A673 (cell line): Measurements from ENCODE around the gene CH25H.

Experiments used
- CTCF ChIP-seq: fragments of 300-800, 200-600 bp; sonication (generic); conservative IDR thresholded peaks from 2 replicates; pipeline ENCODE4 v1.5.1; 2017; ENCODE audit warnings: low read depth, mild to moderate bottlenecking, antibody characterized with exemption, low read length, moderate library complexity, mixed read lengths
- EZH2 ChIP-seq: fragments of 200-600 bp; sonication (generic); IDR thresholded peaks from 2 replicates; pipeline ENCODE4 v1.6.1; 2017; ENCODE audit warnings: borderline replicate concordance, low read depth, mild to moderate bottlenecking, mixed read lengths, antibody characterized with exemption, low read length; ENCODE audit not compliant: poor library complexity, severe bottlenecking

DNA sequence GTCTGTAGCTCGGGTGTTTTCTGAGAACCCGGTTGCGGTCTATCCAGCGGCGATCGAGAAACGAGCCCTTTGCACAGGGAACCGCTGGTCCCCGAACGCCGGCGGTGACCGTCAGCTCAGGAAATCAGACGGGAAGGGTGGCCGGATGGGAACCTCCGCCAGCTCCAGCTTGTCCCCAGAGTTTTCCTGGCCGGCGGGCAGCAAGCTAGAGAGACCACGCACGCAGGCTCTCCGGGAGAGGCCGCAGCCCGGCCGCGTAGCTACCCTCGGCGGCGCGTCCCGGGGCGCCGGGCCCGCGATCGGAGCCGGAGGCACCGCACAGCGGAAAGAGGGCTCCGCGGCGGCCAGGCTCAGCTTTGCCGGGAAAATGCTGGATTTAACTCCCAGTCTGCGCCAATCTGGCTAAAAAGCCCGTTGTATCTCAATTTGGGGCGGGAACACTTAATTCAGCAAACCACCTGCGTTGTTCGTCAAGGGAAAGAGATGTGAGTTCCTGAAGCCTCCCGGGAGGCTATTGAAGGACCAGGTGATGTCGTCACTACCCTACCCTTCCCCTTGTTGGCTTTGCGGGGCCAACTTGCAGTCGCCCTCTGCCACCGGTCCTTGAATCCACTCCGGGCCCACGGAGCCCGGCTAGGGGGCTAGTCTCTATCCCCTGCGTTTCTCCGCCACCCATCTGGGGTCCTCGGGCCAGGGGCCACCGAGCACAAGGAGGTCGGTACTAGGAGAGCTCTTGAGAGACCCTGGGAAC, 859 bp upstream of the CH25H start:
- no peak for TF ChIP-seq CTCF
- no peak for TF ChIP-seq EZH2
